Measurements from ENCODE around the gene TFPI.

Gene TFPI

DNA sequence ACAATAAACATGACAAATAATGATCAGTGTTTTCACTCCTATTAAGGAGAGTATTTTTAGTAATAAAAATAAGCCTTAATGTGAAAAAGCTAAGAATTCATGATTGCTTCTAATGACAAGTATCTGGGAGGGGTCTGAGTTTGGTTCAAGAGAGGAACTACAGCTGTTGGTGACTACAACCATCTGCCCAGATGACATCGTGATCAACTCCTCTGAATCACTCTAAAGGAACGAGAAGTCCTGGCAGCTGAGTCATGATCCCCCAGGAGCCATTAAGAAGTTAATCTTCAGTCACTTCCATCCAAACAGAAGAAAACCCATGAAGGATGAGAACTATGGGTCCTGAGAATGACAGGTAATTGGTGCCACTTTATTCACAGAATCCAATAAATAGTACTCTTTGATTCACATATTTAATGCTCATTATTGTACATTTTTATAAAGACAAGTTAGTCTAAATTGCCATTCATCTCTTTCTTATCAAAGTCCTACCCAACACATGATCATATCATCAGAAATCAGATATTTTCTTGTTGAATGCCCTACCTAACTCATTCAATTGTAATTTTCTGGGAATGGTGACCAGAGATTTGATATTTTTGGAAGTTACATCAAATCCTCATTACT lies 6.8 kb downstream of the TFPI start:
- Histone ChIP-seq H3K36me3 (replicated peaks in 1 of 2; ENCODE audit: control insufficient read depth in 2 of 2, insufficient read depth in 2 of 2, low read length in 2 of 2) (no peaks in the 10 kb centered on the region), H3K27ac (replicated peaks; ENCODE audit: low read length) (no peak overlapping the region), H3K27me3 (ENCODE audit: control insufficient read depth in 3 of 3, insufficient read depth in 3 of 3, low read depth in 1 of 3, low read length in 3 of 3) (no peaks in the 10 kb centered on the region), H2BK5ac (ENCODE audit: low read length) (no peak overlapping the region), H3K18ac (ENCODE audit: low read length) (no peak overlapping the region), H3K14ac (ENCODE audit: low read length) (no peak overlapping the region), H3K4me1 (ENCODE audit: control insufficient read depth in 2 of 2, insufficient read depth in 1 of 2, low read depth in 1 of 2, low read length in 2 of 2) (no peaks in the 10 kb centered on the region), H4K91ac (ENCODE audit: low read depth, low read length, poor library complexity) (no peak overlapping the region), H2BK120ac (ENCODE audit: low read depth, low read length) (no peak overlapping the region), H2AFZ (ENCODE audit: low read length) (no peak overlapping the region), H3K4me2 (ENCODE audit: insufficient read depth, low read length, poor library complexity, severe bottlenecking) (no peak overlapping the region), H2BK12ac (ENCODE audit: low read length) (no peak overlapping the region), H3K23ac (ENCODE audit: low read depth, low read length, poor library complexity) (no peak overlapping the region), H3K79me1 (ENCODE audit: low read depth, low read length) (no peaks in the 10 kb centered on the region), H3K9ac (ENCODE audit: low read depth, low read length, poor library complexity) (no peak overlapping the region), H3K4me3 (ENCODE audit: low read length in 2 of 2) (no peak overlapping the region), H2BK15ac (ENCODE audit: low read length) (no peak overlapping the region), H4K8ac (ENCODE audit: low read depth, low read length) (no peak overlapping the region), H3K4ac (ENCODE audit: low read length) (no peak overlapping the region), H3K9me3 (replicated peaks in 1 of 2; ENCODE audit: control insufficient read depth in 2 of 2, insufficient read depth in 1 of 2, low read depth in 1 of 2, low read length in 2 of 2) (no peaks in the 10 kb centered on the region), H2AK5ac (ENCODE audit: low read depth, low read length) (no peak overlapping the region)
- no CpG with 5 or more reads among the region's 2 CpGs for WGBS, 2 donors (ENCODE audit: extremely low coverage in 2 of 2, insufficient read length in 2 of 2, insufficient replicate concordance in 1 of 2)
- no peak for DNase-seq (ENCODE audit: low spot score)

DNA sequence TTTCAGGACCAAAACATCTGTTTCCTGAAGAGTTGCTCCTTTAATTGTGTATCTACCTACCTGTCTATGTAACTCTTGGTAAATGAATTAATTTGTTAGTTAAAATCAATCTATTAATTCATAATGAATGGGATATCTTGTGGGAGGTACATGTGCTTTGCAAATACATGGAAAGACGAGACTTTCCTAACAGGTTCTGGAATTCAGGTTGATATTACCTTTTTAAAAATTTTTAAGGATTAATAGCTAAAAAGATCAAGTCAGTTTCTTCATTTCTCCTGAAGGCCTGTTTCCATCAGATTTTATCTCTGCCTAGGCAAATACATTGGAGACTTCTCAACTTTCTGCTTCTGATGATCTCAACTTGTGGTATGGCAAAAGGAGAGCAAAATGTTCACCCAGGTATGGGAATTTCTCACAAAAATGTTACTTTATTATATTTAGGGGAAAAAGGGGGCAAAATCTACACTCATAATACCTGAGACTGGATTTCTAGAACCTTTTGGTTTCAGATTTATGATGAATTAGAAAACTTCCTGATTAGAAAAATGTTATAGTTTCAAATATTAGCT lies 7.4 kb downstream of the TFPI start:
- Histone ChIP-seq H3K4me1 (ENCODE audit: control insufficient read depth in 2 of 2, insufficient read depth in 1 of 2, low read depth in 1 of 2, low read length in 2 of 2) (no peaks in the 10 kb centered on the region), H3K27me3 (ENCODE audit: control insufficient read depth in 3 of 3, insufficient read depth in 3 of 3, low read depth in 1 of 3, low read length in 3 of 3) (no peaks in the 10 kb centered on the region), H4K8ac (ENCODE audit: low read depth, low read length) (no peak overlapping the region), H3K4me2 (ENCODE audit: insufficient read depth, low read length, poor library complexity, severe bottlenecking) (no peak overlapping the region), H2BK12ac (ENCODE audit: low read length) (no peak overlapping the region), H3K4me3 (ENCODE audit: low read length in 2 of 2) (no peak overlapping the region), H3K4ac (ENCODE audit: low read length) (no peak overlapping the region), H2AK5ac (ENCODE audit: low read depth, low read length) (no peak overlapping the region), H4K91ac (ENCODE audit: low read depth, low read length, poor library complexity) (no peak overlapping the region), H3K36me3 (replicated peaks in 1 of 2; ENCODE audit: control insufficient read depth in 2 of 2, insufficient read depth in 2 of 2, low read length in 2 of 2) (no peaks in the 10 kb centered on the region), H2BK120ac (ENCODE audit: low read depth, low read length) (no peak overlapping the region), H3K9me3 (replicated peaks in 1 of 2; ENCODE audit: control insufficient read depth in 2 of 2, insufficient read depth in 1 of 2, low read depth in 1 of 2, low read length in 2 of 2) (no peaks in the 10 kb centered on the region), H3K27ac (replicated peaks; ENCODE audit: low read length) (no peak overlapping the region), H2BK5ac (ENCODE audit: low read length) (no peak overlapping the region), H3K23ac (ENCODE audit: low read depth, low read length, poor library complexity) (no peak overlapping the region), H2BK15ac (ENCODE audit: low read length) (no peak overlapping the region), H3K9ac (ENCODE audit: low read depth, low read length, poor library complexity) (no peak overlapping the region), H3K79me1 (ENCODE audit: low read depth, low read length) (no peaks in the 10 kb centered on the region), H2AFZ (ENCODE audit: low read length) (no peak overlapping the region), H3K14ac (ENCODE audit: low read length) (no peak overlapping the region), H3K18ac (ENCODE audit: low read length) (no peak overlapping the region)
- no CpG with 5 or more reads among the region's 1 CpG for WGBS, 2 donors (ENCODE audit: extremely low coverage in 2 of 2, insufficient read length in 2 of 2, insufficient replicate concordance in 1 of 2)
- DNase-seq (ENCODE audit: low spot score): no peak

DNA sequence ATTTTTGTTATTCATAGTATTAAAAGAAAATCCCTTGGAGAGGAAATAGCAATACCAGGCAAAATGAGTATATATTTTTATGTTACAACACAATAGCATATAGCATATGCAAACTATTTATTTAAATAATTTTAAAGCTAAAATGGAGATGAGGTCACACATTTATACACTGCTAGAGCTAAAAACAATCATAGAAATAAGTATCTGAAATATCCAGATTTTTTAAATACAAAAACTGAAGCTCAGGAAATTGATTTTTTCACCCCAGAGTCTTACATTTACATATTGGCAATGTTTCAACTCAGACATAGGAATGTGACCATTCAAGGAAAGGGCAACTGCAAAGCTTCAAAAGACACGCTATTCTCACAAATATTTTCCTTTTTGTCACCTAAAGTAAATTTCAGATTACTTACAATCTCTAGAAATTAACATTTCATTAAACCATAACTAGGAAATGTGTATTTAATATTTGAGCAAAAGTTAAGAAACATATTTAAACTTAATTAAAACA lies 8.9 kb downstream of the TFPI start:
- Histone ChIP-seq H2BK120ac (ENCODE audit: low read depth, low read length) (no peak overlapping the region), H3K18ac (ENCODE audit: low read length) (no peak overlapping the region), H2BK15ac (ENCODE audit: low read length) (no peak overlapping the region), H3K27ac (replicated peaks; ENCODE audit: low read length) (no peak overlapping the region), H3K4me1 (ENCODE audit: control insufficient read depth in 2 of 2, insufficient read depth in 1 of 2, low read depth in 1 of 2, low read length in 2 of 2) (no peaks in the 10 kb centered on the region), H3K9me3 (replicated peaks in 1 of 2; ENCODE audit: control insufficient read depth in 2 of 2, insufficient read depth in 1 of 2, low read depth in 1 of 2, low read length in 2 of 2) (no peaks in the 10 kb centered on the region), H2BK12ac (ENCODE audit: low read length) (no peak overlapping the region), H3K79me1 (ENCODE audit: low read depth, low read length) (no peaks in the 10 kb centered on the region), H3K4me3 (ENCODE audit: low read length in 2 of 2) (no peak overlapping the region), H3K4me2 (ENCODE audit: insufficient read depth, low read length, poor library complexity, severe bottlenecking) (no peak overlapping the region), H3K4ac (ENCODE audit: low read length) (no peak overlapping the region), H2AK5ac (ENCODE audit: low read depth, low read length) (no peak overlapping the region), H3K9ac (ENCODE audit: low read depth, low read length, poor library complexity) (no peak overlapping the region), H3K14ac (ENCODE audit: low read length) (no peak overlapping the region), H3K36me3 (replicated peaks in 1 of 2; ENCODE audit: control insufficient read depth in 2 of 2, insufficient read depth in 2 of 2, low read length in 2 of 2) (no peaks in the 10 kb centered on the region), H4K8ac (ENCODE audit: low read depth, low read length) (no peak overlapping the region), H3K23ac (ENCODE audit: low read depth, low read length, poor library complexity) (no peak overlapping the region), H4K91ac (ENCODE audit: low read depth, low read length, poor library complexity) (no peak overlapping the region), H2BK5ac (ENCODE audit: low read length) (no peak overlapping the region), H2AFZ (ENCODE audit: low read length) (no peak overlapping the region), H3K27me3 (ENCODE audit: control insufficient read depth in 3 of 3, insufficient read depth in 3 of 3, low read depth in 1 of 3, low read length in 3 of 3) (no peaks in the 10 kb centered on the region)
- no peak for DNase-seq (ENCODE audit: low spot score)
- no CpG with 5 or more reads among the region's 1 CpG for whole genome bisulfite sequencing, 2 donors (ENCODE audit: extremely low coverage in 2 of 2, insufficient read length in 2 of 2, insufficient replicate concordance in 1 of 2)

DNA sequence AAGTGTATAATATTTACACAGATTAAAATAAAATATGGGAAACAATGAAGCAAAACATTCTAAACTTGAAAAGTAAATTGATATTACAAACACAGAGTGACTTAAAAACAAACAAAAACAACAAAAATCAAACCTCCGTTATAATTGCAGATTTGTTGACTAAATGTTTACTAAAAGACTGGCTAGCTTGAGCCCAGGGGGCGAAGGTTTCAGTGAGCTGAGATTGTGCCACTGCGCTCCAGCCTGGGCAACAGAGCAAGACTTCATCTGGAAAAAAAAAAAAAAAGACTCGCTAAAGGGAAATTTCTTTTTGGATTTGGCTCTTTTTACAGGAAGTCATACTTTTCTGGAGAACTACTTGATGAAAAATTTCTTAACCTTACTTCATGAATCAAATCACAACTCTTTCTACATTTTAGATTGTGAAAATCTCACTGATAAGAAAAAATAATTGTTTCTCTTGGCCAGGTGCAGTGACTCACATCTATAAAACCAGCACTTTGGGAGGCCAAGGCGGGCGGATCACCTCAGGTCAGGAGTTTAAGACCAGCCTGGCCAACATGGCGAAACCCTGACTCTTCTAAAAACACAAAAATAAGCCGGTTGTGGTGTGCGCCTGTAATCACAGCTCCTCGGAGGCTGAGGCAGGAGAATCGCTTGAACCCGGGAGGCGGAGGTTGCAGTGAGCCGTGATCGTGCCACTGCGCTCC lies 9.7 kb downstream of the TFPI start:
- no peaks in the 10 kb centered on the region for H3K79me1 ChIP-seq (ENCODE audit: low read depth, low read length)
- no peak overlapping the region for H3K27ac ChIP-seq (replicated peaks; ENCODE audit: low read length)
- no peak overlapping the region for H3K18ac ChIP-seq (ENCODE audit: low read length)
- H4K91ac ChIP-seq (ENCODE audit: low read depth, low read length, poor library complexity): no peak overlapping the region
- no peak overlapping the region for H3K4me3 ChIP-seq (ENCODE audit: low read length in 2 of 2)
- no peak overlapping the region for H2AK5ac ChIP-seq (ENCODE audit: low read depth, low read length)
- no peaks in the 10 kb centered on the region for H3K4me1 ChIP-seq (ENCODE audit: control insufficient read depth in 2 of 2, insufficient read depth in 1 of 2, low read depth in 1 of 2, low read length in 2 of 2)
- no peak overlapping the region for H4K8ac ChIP-seq (ENCODE audit: low read depth, low read length)
- no CpG with 5 or more reads among the region's 16 CpGs for WGBS, 2 donors (ENCODE audit: extremely low coverage in 2 of 2, insufficient read length in 2 of 2, insufficient replicate concordance in 1 of 2)
- H2BK120ac ChIP-seq (ENCODE audit: low read depth, low read length): no peak overlapping the region
- no peak overlapping the region for H2BK5ac ChIP-seq (ENCODE audit: low read length)
- no peak overlapping the region for H2BK12ac ChIP-seq (ENCODE audit: low read length)
- H3K23ac ChIP-seq (ENCODE audit: low read depth, low read length, poor library complexity): no peak overlapping the region
- no peak for DNase-seq (ENCODE audit: low spot score)
- no peak overlapping the region for H3K4ac ChIP-seq (ENCODE audit: low read length)
- H2AFZ ChIP-seq (ENCODE audit: low read length): no peak overlapping the region
- no peak overlapping the region for H2BK15ac ChIP-seq (ENCODE audit: low read length)
- H3K4me2 ChIP-seq (ENCODE audit: insufficient read depth, low read length, poor library complexity, severe bottlenecking): no peak overlapping the region
- H3K9me3 ChIP-seq (replicated peaks in 1 of 2; ENCODE audit: control insufficient read depth in 2 of 2, insufficient read depth in 1 of 2, low read depth in 1 of 2, low read length in 2 of 2): no peaks in the 10 kb centered on the region
- no peak overlapping the region for H3K9ac ChIP-seq (ENCODE audit: low read depth, low read length, poor library complexity)
- H3K27me3 ChIP-seq (ENCODE audit: control insufficient read depth in 3 of 3, insufficient read depth in 3 of 3, low read depth in 1 of 3, low read length in 3 of 3): no peaks in the 10 kb centered on the region
- no peak overlapping the region for H3K14ac ChIP-seq (ENCODE audit: low read length)
- no peaks in the 10 kb centered on the region for H3K36me3 ChIP-seq (replicated peaks in 1 of 2; ENCODE audit: control insufficient read depth in 2 of 2, insufficient read depth in 2 of 2, low read length in 2 of 2)
